GM18951 (cell line): ENCODE data around the gene ZBTB46.

ENCODE experiments used
- POLR2A ChIP-seq: IDR thresholded peaks from 4 replicates; pipeline ENCODE4 v1.6.1; 2011; ENCODE audit warnings: mild to moderate bottlenecking; ENCODE audit not compliant: insufficient read length, insufficient read depth; ENCODE audit errors: extremely low read depth
- in situ Hi-C: fragments of 300-500 bp; cut with MboI; formaldehyde crosslinking; loops from one replicate; pipeline ENCODE4 v1.12.0; 2022; ENCODE audit warnings: low sequenced_read_pairs, mixed read lengths, inconsistent platforms; ENCODE audit not compliant: unreplicated experiment

Gene ZBTB46

DNA sequence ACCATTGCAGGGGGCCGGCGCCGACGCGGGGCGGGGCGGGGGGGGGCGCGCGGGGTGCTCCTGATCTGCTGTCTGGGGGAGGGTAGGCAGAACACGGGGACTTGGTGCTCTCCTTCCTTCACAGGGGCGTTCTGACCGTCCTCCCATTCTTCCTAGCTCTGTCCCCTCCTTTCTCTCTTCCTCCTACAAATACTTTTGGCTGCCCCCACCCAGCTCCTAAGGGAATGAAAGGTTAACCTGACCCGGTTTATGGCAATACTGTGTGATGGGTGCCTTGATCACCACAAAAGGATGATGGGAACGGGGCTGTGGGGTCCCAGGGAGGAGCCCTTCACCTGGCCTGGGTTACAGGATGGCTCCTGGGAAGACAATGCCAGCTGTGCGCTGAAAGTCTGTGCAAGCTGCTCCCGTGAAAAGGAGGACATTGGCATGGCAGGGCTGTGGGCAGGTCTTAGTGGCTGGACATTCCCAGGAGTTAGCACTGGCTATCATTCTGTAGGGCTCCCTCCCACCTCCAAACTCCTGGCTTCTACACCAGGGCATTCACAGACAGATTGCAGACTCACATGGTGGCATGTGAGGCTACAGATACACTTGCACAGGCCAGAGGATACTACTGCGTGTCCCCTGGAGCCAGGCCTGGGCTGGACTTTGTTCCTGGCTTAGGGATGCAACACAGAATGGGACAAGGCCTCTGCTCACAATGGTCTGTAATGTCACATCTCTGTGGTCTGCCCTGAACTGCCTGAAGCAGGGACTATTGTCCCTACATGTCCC, 32.1 kb upstream of the ZBTB46 start:
- TF ChIP-seq POLR2A, result no peak
- in situ Hi-C loops, result no loop called here

DNA sequence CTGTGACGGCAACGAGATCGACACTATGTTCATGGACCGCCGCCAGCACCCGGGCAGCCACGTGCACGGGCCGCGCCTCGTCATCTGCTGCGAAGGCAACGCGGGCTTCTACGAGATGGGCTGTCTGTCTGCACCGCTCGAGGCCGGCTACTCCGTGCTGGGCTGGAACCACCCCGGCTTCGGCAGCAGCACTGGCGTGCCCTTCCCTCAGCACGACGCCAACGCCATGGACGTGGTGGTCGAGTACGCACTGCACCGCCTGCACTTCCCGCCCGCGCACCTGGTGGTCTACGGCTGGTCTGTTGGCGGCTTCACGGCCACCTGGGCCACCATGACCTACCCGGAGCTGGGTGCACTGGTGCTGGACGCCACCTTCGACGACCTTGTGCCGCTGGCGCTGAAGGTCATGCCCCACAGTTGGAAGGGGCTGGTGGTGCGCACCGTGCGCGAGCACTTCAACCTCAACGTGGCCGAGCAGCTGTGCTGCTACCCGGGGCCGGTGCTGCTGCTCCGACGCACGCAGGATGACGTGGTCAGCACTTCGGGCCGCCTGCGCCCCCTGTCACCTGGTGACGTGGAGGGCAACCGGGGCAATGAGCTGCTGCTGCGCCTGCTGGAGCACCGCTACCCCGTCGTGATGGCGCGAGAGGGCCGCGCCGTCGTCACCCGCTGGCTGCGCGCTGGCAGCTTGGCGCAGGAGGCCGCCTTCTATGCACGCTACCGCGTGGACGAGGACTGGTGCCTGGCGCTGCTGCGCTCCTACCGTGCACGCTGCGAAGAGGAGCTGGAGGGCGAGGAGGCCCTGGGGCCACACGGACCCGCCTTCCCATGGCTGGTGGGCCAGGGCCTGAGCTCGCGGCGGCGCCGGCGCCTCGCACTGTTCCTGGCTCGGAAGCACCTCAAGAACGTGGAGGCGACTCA, 31.2 kb upstream of the ZBTB46 start:
- in situ Hi-C loops, result no loop called here
- no peak for TF ChIP-seq POLR2A

DNA sequence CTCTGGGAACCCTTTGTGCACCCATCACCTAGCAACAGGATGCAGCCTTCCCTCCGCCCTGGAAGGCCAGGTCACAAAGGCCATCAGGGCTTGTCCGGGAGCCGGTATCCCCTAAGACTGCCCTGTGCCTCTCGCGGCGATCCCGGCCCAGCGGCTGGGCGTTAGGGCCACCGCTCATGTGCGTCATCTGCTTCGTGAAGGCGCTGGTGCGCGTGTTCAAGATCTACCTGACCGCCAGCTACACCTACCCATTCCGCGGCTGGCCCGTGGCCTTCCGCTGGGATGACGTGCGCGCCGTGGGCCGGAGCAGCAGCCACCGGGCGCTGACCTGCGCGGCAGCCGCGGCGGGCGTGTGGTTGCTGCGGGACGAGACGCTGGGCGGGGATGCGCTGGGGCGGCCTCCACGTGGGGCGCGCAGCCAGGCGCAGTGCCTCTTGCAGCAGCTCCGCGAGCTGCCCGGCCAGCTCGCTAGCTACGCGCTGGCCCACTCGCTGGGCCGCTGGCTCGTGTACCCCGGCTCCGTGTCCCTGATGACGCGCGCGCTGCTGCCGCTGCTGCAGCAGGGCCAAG, 30.4 kb upstream of the ZBTB46 start, which contains the start of gene ABHD16B:
Gene ABHD16B (plus strand): TSS at position 134 of the 570 bp plus-strand sequence. CDS start 43 bp downstream, at position 177.
- TF ChIP-seq POLR2A, result no peak
- in situ Hi-C loops, result no loop called here

- no peak for TF ChIP-seq POLR2A
- in situ Hi-C loops, result no loop called here
These were observed 29.4 kb upstream of the ZBTB46 start for GRCh38 chr20:63860325-63861051.

DNA sequence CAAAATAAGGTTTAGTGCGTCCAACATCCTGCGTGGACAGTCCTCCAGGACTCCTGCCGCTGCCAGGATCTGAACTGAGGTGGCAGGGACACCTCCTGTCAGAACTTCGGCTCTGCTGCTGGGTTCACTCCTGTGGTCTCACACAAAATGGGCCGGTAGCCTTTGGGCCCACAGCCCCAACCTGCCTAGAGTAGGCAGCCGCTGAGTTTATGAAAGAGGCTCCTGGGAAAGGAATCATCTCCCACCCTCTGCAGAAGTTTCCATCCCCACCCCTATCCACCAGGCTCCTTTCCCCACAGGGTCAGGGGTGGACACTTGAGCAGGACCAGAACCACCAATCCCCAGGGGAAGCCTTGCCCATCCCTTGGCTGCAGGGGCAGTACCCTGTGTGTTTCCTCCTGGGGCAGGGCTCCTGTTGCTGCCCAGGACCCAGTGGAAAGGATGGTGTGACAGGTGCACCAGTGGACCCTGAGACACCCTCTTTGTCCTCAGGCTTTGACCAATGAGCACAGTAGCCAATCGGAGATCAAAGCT, 28.2 kb upstream of the ZBTB46 start:
- TF ChIP-seq POLR2A, result no peak
- in situ Hi-C loops, result no loop called here

GRCh38 chr20:63858393-63859165, 27.5 kb upstream of the ZBTB46 start:
- TF ChIP-seq POLR2A, result peak; percentile 2
- in situ Hi-C loops, result no loop called here

DNA sequence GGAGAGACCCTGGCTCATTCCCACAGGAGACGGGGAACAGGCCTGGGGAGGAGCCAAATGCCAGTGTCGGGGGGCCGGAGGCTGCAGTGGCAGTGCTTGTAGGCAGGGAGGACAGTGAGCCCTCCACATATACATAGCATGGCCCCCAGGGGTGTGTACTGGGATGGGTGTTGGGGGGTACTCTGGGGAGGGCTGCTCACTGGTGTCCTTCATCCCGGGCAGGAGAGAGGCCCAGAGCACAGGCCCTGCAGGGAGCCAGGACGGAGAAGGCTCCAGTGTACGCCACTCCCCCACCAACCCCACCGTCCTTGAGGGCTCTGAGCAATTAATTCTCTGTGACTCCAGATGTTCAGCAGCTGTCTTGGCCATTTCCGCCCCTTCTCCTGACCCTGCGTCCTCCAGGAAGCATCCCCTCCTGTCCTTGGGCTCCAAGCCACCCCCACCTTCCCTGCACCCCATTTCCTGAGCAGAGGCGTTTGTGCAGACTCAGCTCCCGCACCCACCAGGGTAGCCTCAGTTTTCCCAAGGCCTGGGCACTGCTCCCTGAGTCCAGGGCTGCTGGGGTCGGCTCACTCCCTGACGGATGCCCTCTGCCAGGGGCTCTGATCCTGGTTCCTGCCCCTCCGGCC, 26.8 kb upstream of the ZBTB46 start:
- TF ChIP-seq POLR2A, result peak; percentile 10
- in situ Hi-C loops, result no loop called here

- no peak for TF ChIP-seq POLR2A
- in situ Hi-C loops, result no loop called here
These were observed 25.0 kb upstream of the ZBTB46 start for GRCh38 chr20:63856098-63856511.

DNA sequence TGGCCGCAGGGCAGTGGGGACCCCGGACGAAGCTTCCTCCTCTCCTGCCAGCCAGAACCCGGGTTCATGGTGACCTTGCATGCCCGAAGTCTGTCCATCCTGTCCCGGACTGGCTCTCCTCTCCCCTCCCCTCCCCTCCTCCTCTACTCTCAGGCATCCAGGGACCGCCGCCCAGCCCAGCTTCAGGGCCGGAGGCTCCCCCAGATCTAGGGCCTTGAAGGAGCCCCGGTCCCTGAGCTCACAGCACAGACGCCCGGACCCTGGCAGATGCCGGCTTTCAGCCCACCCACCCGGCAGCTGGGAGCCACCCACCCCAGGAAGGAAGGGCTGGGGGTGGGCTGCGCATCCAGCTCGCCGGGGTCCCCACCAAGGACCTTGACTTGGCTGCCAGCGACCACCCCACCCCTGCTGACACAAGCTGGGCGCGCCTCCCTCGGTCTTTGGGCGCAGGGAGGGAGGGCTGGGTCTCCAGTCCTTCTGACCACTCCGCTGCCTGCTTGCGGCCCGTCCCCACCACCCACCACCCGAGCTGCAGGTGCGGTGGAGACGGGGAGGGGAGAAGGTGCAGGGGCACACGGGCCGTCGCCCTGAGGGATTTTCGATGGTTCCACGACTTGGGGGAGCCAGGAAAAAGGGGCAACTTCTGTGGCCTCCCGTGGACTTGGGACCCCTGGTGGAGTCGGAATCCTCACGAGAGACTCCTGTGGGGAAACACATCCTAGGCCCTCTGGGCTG, 24.5 kb upstream of the ZBTB46 start:
- in situ Hi-C loops, result no loop called here

GRCh38 chr20:63854766-63855362, 23.8 kb upstream of the ZBTB46 start:
- in situ Hi-C loops, result no loop called here
- no peak for TF ChIP-seq POLR2A

More for the DNA sequence above, 24.5 kb upstream of the ZBTB46 start:
- TF ChIP-seq POLR2A, result no peak
